PC-9 (cell line): ENCODE data around the gene PJA2.

Experiments used
- EZH2 ChIP-seq: fragments of 200-600 bp; sonication (generic); IDR thresholded peaks from 2 replicates; pipeline ENCODE4 v1.8.0; 2017; ENCODE audit warnings: antibody characterized with exemption, low read depth
- TF ChIP-seq, protein P1 (sequence below): fragments of 200-600 bp; sonication (generic); conservative IDR thresholded peaks from 2 replicates; pipeline ENCODE4 v1.6.1; 2017; ENCODE audit warnings: mixed run types, antibody characterized with exemption, mild to moderate bottlenecking, moderate library complexity

GRCh38 chr5:109418712-109419352, 9.1 kb upstream of the PJA2 start:
- no peak for TF ChIP-seq EZH2
- TF ChIP-seq, protein P1, sequence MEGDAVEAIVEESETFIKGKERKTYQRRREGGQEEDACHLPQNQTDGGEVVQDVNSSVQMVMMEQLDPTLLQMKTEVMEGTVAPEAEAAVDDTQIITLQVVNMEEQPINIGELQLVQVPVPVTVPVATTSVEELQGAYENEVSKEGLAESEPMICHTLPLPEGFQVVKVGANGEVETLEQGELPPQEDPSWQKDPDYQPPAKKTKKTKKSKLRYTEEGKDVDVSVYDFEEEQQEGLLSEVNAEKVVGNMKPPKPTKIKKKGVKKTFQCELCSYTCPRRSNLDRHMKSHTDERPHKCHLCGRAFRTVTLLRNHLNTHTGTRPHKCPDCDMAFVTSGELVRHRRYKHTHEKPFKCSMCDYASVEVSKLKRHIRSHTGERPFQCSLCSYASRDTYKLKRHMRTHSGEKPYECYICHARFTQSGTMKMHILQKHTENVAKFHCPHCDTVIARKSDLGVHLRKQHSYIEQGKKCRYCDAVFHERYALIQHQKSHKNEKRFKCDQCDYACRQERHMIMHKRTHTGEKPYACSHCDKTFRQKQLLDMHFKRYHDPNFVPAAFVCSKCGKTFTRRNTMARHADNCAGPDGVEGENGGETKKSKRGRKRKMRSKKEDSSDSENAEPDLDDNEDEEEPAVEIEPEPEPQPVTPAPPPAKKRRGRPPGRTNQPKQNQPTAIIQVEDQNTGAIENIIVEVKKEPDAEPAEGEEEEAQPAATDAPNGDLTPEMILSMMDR = no peak
